ENCODE data around the gene NHLH2. TPM values are rescaled to one million over a fixed set of nuclear protein-coding genes. Genes with fewer than 3 reads are reported as not detected.

Gene NHLH2
- total RNA-seq, 4 donors from 2014 or later = not detected

- TF ChIP-seq EP300 (IDR thresholded peaks at IDR 0.05) = no peak
- TF ChIP-seq POLR2AphosphoS5 (IDR thresholded peaks at IDR 0.05) = no peak
- TF ChIP-seq, protein P1, sequence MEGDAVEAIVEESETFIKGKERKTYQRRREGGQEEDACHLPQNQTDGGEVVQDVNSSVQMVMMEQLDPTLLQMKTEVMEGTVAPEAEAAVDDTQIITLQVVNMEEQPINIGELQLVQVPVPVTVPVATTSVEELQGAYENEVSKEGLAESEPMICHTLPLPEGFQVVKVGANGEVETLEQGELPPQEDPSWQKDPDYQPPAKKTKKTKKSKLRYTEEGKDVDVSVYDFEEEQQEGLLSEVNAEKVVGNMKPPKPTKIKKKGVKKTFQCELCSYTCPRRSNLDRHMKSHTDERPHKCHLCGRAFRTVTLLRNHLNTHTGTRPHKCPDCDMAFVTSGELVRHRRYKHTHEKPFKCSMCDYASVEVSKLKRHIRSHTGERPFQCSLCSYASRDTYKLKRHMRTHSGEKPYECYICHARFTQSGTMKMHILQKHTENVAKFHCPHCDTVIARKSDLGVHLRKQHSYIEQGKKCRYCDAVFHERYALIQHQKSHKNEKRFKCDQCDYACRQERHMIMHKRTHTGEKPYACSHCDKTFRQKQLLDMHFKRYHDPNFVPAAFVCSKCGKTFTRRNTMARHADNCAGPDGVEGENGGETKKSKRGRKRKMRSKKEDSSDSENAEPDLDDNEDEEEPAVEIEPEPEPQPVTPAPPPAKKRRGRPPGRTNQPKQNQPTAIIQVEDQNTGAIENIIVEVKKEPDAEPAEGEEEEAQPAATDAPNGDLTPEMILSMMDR (IDR thresholded peaks at IDR 0.05) = no peak
- TF ChIP-seq POLR2A (IDR thresholded peaks at IDR 0.05) = no peak
- no peaks in the 10 kb centered on the region for H3K4me1 ChIP-seq
- no peak overlapping the region for H3K4me3 ChIP-seq
- H3K9me3 ChIP-seq = peaks cover 0 to 4% (median 0%) of the 10 kb centered on the region in 3 donors
- no peak overlapping the region for H3K27ac ChIP-seq
- 45 to 100% methylated on average over 1 to 2 of the region's 2 CpGs for WGBS, 2 donors (ENCODE audit: low coverage in 1 of 2)
- ATAC-seq = no peak
- H3K27me3 ChIP-seq = peaks cover 15% of the 10 kb centered on the region
- H3K36me3 ChIP-seq = no peaks in the 10 kb centered on the region
These were observed 38.5 kb downstream of the NHLH2 start for GRCh38 chr1:115802416-115802815.

GRCh38 chr1:115797486-115797885 lies 43.4 kb downstream of the NHLH2 start:
- no peaks in the 10 kb centered on the region for H3K9me3 ChIP-seq
- 83 to 85% methylated on average over 1 to 4 of the region's 4 CpGs for WGBS, 2 donors (ENCODE audit: low coverage in 1 of 2)

GRCh38 chr1:115796897-115797296 lies 44.0 kb downstream of the NHLH2 start:
- 42 to 63% methylated on average over 4 to 5 of the region's 5 CpGs for WGBS, 2 donors (ENCODE audit: low coverage in 1 of 2)
- no peak overlapping the region for H3K27ac ChIP-seq

More at GRCh38 chr1:115797486-115797885, 43.4 kb downstream of the NHLH2 start:
- Histone ChIP-seq H3K4me3 (no peak overlapping the region), H3K4me1 (no peaks in the 10 kb centered on the region), H3K36me3 (no peaks in the 10 kb centered on the region), H3K27ac (no peak overlapping the region), H3K27me3 (peaks cover 23% of the 10 kb centered on the region)
- TF ChIP-seq POLR2A (IDR thresholded peaks at IDR 0.05) = no peak
- no peak for TF ChIP-seq EP300 (IDR thresholded peaks at IDR 0.05)
- no peak for TF ChIP-seq POLR2AphosphoS5 (IDR thresholded peaks at IDR 0.05)
- TF ChIP-seq, protein P1 (IDR thresholded peaks at IDR 0.05) = no peak
- ATAC-seq = no peak

GRCh38 chr1:115796036-115796435 lies 44.9 kb downstream of the NHLH2 start:
- Histone ChIP-seq H3K4me1 (no peaks in the 10 kb centered on the region), H3K36me3 (no peaks in the 10 kb centered on the region), H3K9me3 (no peaks in the 10 kb centered on the region), H3K4me3 (no peak overlapping the region), H3K27me3 (peaks cover 34% of the 10 kb centered on the region), H3K27ac (no peak overlapping the region)
- 76 to 84% methylated on average over 5 of the region's 6 CpGs for WGBS, 2 donors (ENCODE audit: low coverage in 1 of 2)
- ATAC-seq = no peak
- TF ChIP-seq, protein P1 (IDR thresholded peaks at IDR 0.05) = no peak
- TF ChIP-seq POLR2AphosphoS5 (IDR thresholded peaks at IDR 0.05) = no peak
- no peak for TF ChIP-seq POLR2A (IDR thresholded peaks at IDR 0.05)
- no peak for TF ChIP-seq EP300 (IDR thresholded peaks at IDR 0.05)

More at GRCh38 chr1:115796897-115797296, 44.0 kb downstream of the NHLH2 start:
- no peak for ATAC-seq
- TF ChIP-seq POLR2AphosphoS5 (IDR thresholded peaks at IDR 0.05) (no peak), POLR2A (IDR thresholded peaks at IDR 0.05) (no peak), EP300 (IDR thresholded peaks at IDR 0.05) (no peak)
- TF ChIP-seq, protein P1 (IDR thresholded peaks at IDR 0.05) = no peak
- Histone ChIP-seq H3K36me3 (no peaks in the 10 kb centered on the region), H3K4me3 (no peak overlapping the region), H3K27me3 (peaks cover 27% of the 10 kb centered on the region), H3K9me3 (no peaks in the 10 kb centered on the region), H3K4me1 (no peaks in the 10 kb centered on the region)

DNA sequence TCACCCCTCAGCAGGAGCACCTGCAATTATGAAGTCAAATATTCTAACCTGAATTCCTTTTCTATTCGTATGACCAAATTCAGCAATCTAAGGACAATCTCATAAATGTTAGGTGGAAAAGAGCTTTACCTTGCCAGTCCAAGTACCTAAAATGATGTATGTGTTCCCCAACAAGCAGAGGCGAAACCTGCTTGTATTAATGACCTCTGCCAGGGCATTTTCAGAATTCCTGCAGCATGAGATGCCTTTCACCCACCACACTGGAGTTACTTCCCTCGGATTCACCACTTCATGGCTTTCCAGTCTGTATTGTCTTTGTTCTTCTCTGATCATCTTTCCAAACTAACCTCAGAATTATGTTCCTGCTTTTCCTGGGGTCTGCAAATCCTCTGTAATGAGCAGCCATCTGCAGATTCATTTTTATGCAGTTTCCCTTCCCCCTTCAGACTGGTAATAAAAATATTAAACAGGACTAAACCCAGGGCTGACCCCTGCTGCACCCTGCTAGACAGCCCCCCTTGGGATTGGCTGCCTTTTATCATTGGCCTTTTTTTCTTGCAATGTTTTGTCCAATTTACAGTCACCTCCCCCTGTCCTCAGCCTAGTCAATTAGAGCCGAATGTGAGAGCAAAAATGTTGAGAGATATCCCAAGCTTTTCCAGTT lies 45.8 kb downstream of the NHLH2 start:
- Histone ChIP-seq H3K27ac (no peak overlapping the region), H3K27me3 (peaks cover 34% of the 10 kb centered on the region), H3K4me3 (no peak overlapping the region), H3K4me1 (no peaks in the 10 kb centered on the region), H3K9me3 (no peaks in the 10 kb centered on the region), H3K36me3 (no peaks in the 10 kb centered on the region)
- WGBS, 2 donors (ENCODE audit: low coverage in 1 of 2) = 36 to 55% methylated on average over 4 of the region's 4 CpGs
- TF ChIP-seq EP300 (IDR thresholded peaks at IDR 0.05) (no peak), POLR2AphosphoS5 (IDR thresholded peaks at IDR 0.05) (no peak), POLR2A (IDR thresholded peaks at IDR 0.05) (no peak)
- TF ChIP-seq, protein P1 (IDR thresholded peaks at IDR 0.05) = no peak
- no peak for ATAC-seq

Measured in gastroesophageal sphincter (tissue), 4 donors.